ENCODE measurements around the gene UBA5.

GRCh38 chr3:132635052-132635451 lies 25.1 kb upstream of the UBA5 start:
- TF ChIP-seq POLR2A (IDR thresholded peaks at IDR 0.05) (no peak), CTCF (IDR thresholded peaks at IDR 0.05 in 8 of 11, conservative IDR thresholded peaks at IDR 0.05 in 3 of 11) (no peak), POLR2AphosphoS5 (IDR thresholded peaks at IDR 0.05) (no peak)

Data from spleen (tissue), 7 donors.